Stimulated activated CD4-positive, alpha-beta T cell treated with anti-CD3 and anti-CD28 coated beads, Interleukin-15, amount 100 ng/mL, for 48 hours (primary cell): ENCODE data around the gene HNF4A.
"Not testable (repeated sequence)": the region's sequence is repeated elsewhere in the genome, so short reads cannot be mapped to it uniquely, and the experiment has no call there.

Source experiments
- DNase-seq, 2 donors: peaks; one replicate each; pipeline ENCODE4 v3.0.0-alpha.2; 2020; ENCODE audit warnings: low read depth in 2 of 2

Gene HNF4A

DNA sequence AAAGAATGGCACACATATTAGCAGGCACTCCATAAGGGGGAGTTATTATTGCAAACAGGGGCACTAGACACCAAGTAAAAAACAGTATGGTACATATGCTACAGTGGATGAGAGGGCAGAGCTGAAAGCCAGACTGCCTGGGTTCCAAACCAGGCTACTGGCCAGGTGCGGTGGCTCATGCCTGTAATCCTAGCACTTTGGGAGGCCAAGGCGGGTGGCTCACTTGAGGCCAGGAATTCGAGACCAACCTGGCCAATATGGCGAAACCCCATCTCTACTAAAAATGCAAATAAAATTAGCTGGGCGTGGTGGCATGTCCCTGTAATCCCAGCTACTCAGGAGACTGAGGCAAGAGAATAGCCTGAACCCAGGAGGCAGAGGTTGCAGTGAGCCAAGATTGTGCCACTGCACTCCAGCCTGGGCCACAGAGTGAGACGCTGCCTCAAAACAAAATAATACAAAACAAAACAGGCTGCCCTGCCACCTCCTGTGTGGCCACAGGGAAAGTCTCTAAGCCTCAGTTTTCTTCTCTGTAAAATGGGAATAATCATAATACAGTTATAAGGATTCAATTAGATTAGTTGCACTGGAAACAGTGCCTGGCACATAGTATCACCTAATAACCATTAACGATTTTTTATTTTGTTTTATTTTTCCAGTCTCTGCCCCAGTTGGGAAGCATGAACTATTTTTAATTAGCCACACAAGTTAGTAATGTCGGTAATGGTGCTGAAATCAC, 112.7 kb downstream of the HNF4A start:
- DNase-seq = no peak

DNA sequence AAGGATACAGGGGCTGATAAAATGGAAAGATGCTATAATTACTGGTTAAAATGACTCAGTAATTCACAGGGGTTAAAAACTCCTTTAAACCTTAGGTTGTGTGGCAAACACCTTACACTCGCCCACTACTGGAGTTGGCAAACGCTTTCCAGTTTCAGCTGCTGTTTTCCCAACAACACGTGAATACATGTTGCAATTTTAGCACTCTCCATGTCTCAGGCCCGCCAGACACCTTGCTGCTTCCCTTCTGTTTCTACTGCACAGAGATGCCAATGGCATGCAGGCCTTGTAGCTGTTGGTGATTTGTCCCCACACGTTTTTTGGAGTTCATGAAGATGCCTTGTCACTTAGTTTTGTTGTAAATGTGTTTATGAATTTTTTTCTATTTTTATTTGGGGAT, 114.8 kb downstream of the HNF4A start:
- no peak for DNase-seq

DNA sequence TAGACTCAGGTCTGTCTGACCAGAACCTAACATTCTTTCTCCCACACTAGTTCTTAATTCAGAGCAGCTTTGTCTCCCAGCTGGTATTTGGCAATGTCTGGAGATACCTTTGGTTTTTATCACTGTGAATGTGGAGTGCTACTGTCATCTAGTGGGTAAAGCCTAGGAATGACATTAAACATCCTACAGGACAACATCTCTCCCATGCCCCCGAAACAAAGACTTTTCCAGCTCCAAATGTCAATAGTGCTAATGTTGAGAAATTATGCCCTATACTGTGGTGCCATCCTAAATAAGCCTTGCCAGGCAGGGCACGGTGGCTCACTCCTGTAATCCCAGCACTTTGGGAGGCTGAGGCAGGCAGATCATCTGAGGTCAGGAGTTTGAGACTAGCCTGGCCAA, 116.0 kb downstream of the HNF4A start:
- DNase-seq = no peak

DNA sequence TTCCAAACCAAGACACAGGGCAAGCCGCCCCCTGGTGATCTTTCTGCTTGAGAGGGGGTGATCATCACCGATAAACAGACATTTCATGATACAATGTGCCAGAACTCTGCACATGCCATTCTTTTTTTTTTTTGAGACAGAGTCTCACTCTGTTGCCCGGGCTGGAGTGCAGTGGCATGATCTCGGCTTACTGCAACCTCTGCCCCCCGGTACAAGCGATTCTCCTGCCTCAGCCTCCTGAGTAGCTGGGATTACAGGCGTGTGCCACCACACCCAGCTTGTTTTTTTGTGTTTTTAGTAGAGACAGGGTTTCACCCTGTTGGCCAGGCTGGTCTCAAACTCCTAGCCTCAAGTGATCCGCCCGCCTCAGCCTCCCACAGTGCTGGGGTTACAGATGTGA, 116.8 kb downstream of the HNF4A start:
- not testable (repeated sequence) for DNase-seq

DNA sequence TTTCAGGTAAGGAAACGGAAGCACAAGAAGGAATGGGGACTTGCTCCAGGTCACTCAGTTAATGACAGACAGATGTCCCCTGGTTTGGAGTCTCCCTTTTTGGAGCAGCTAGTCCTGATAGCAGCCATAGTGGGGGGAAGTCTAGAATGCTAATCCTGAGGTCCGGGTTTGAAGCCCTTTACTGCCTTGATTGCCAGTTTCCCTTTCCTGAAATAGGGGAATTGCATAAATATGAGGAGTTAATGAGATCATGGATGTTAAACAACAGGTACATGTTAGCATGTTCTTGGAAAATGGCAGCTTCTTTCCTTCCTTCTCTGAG, 119.8 kb downstream of the HNF4A start:
- DNase-seq = no peak

DNA sequence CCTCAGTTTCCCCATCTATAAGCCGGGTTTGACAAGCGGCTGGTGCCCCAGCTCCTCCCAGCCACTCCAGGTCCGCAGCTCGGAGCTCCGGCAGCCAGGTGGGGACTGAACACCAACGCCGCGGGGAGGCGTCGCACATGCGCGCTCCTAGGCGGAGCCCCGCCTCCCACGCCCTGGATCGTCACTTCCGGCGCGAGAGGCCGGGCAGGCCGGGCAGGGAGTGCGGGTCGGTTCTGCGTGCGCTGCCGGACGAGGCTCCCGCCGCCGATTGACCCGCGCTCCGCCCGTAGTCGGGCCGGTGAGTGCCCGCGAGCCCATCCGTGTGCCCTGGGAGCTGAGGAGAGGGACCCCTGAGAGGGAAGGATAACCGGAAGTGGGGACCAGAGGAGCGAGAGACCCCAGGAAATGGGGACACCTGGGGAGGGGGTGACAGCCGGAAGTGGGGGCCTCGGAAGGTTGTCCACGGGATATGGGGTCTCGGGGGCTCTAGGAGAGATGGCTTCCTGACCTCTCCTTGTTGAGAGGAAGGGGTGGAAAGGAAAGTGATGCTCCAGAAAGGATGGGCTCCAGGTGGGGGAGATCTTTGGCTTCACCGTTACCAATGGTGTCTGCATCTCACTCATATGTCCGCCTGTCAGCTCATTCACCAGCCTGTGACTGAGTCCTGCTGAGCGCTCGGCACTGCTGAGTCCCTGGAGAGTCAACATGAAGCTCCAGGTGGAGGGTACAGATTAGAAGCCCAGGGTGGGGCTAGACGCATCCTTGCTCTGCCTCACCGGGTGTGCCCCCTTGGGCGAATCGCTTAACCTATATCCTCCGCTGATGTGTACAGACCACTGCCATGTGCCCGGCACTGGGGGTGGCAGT, 120.4 kb downstream of the HNF4A start, which contains the start of gene TTPAL:
TTPAL (plus strand) TSS at position 181 of the 867 bp plus-strand sequence. CDS start 4,126 bp downstream, outside the sequence.
- peak; percentile 79 to 88 for DNase-seq

DNA sequence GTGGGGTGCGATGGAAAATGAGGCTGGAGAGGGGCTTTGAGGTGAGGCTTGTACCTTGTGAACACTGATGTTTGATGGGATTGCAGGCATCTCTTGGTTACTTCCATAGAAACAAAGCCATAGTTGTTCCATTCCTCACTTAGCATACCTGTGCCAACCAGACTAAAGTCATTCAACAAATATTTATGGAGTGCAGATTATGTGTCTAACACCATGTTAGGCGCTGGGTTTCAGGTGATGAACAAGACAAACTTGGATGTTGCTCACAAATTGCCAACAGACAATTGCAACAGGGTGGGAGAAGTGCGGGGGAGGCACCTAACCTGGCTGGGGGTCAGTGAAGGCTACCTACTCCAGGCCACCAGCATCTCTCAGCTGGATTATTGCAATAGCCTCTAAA, 121.7 kb downstream of the HNF4A start:
- DNase-seq = no peak

DNA sequence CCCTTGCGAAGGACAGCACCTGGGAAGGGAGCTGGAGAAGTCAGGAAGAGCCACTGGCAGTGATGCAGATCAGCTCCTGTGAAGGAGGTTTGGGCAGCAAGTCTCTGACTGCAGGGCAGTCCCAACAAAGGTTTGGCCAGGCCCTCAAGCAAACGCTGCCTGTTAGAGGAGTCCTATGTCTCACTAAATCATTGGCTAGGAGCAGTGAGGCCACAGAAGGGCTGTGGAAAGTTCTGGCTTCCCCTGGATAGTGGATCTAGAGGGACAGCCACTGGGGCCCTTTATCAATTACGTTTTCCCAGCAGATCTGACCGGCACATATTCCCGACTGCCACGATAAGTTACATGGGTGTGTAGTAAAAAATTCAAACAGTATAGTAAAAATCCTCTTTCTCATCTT, 122.7 kb downstream of the HNF4A start:
- DNase-seq = no peak

DNA sequence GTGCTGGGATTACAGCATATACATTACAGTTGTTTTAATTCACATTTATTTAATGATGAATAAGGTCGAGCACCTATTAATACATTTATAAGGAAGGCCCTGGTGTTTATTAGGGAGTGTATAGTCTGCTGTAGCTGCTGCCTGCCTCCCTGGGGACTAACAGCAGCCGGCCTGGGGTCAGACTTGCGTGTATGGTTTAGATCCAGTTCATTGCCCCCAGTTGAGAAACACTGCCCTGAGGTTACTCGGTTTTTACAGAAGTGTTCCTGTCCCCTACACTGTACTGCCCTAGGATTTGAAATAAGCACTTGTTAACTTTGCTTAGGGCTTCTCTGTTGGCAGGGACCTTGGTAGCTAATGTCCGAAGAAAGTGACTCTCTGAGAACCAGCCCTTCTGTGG, 124.1 kb downstream of the HNF4A start:
- DNase-seq = no peak

DNA sequence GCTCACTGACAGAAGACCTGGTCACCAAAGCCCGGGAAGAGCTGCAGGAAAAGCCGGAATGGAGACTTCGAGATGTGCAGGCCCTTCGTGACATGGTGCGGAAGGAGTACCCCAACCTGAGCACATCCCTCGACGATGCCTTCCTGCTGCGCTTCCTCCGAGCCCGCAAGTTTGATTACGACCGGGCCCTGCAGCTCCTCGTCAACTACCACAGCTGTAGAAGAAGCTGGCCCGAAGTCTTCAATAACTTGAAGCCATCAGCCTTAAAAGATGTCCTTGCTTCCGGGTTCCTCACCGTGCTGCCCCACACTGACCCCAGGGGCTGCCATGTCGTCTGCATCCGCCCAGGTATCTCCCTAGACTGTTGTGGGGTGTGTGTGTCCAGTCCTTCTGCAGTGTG, 124.6 kb downstream of the HNF4A start:
- no peak for DNase-seq

DNA sequence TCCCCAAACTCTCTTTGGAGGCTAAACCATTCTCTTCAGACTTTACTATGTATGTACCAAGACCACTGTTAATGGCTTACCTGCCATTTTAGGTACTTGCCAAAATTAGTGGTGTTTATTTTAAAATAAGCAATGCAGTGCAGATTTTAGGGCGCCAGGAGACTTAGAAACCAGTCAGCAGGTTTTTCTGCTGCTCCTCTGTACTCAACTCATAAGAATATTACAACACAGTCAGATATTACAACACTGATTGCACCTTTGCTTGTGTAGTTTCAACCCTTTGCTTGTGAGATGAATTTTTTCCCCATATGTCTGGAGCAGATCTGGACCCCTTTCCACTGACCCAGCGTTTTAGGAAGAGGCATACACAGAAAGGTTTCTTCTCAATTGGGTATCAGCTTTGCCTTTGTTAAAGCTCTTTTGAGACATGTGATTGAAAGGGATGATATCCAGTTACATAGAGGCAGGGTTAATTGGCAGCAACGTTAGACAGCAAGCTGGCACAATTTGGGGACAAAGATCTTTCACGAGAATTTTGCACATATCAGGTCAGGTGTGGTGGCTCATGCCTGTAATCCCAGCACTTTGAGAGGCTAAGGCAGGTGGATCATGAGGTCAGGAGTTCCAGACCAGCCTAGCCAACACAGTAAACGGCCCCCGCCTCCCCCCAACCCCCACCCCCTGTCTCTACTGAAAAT, 126.4 kb downstream of the HNF4A start:
- DNase-seq = no peak

DNA sequence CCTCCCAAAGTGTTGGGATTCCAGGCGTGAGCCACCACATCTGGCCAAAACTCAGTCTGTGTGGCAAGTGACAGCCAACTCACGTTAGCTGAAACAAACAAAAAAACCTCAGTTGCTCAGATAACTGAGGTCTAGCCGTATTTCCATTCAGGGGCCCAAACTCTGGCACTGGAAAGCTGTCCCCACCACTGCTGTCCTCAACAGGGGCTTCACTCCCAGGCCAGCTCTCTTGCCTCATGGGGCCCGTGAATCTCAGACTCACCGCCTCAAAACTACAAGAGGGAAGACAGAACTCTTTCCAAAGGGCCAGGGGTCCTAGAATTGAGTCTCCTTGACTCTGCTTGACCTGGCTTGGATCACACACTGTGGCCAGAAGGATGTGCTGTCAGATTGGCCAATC, 127.6 kb downstream of the HNF4A start:
- no peak for DNase-seq
